ENCODE data around the gene BOK.

DNA sequence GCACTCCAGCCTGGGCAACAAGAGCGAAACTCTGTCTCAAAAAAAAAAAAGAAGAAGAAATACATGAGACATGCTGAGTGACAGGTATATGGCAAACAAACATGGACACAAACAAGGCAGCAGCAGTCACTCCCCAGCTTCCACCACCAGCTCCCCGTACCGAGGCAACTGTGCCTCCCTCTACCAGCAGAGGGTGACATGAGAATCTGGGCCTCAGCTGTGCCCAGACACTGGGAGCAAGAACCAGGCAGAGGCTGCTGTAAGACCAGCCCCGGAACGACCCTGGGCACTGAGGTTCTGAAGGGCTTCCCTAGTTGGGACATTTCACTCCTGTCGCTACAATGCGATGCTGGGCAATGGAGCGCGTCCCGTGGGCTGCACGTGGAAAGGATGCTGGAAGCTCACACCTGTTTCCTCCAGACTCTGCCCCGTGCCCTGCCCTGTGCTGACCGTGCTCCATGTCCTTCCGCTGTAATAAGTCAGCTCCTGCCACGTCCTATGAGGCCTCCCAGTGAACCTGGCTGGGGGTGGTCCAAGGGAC, 37.1 kb downstream of the BOK start:
- TF ChIP-seq, protein P1, sequence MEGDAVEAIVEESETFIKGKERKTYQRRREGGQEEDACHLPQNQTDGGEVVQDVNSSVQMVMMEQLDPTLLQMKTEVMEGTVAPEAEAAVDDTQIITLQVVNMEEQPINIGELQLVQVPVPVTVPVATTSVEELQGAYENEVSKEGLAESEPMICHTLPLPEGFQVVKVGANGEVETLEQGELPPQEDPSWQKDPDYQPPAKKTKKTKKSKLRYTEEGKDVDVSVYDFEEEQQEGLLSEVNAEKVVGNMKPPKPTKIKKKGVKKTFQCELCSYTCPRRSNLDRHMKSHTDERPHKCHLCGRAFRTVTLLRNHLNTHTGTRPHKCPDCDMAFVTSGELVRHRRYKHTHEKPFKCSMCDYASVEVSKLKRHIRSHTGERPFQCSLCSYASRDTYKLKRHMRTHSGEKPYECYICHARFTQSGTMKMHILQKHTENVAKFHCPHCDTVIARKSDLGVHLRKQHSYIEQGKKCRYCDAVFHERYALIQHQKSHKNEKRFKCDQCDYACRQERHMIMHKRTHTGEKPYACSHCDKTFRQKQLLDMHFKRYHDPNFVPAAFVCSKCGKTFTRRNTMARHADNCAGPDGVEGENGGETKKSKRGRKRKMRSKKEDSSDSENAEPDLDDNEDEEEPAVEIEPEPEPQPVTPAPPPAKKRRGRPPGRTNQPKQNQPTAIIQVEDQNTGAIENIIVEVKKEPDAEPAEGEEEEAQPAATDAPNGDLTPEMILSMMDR (IDR thresholded peaks at IDR 0.05), result no peak
- TF ChIP-seq EP300 (IDR thresholded peaks at IDR 0.05) (no peak), POLR2A (IDR thresholded peaks at IDR 0.05) (no peak)

Data from tibial nerve (tissue), 4 donors.